Vagina (tissue), 2 donors: ENCODE measurements around the gene ADCY5. TPM values are rescaled to one million over a fixed set of nuclear protein-coding genes. Genes with fewer than 3 reads are reported as not detected.

Source experiments
- DNase-seq, 2 donors: peaks; one replicate each; pipeline ENCODE4 v3.0.0-alpha.2; 2017; ENCODE audit errors: extremely low spot score in 2 of 2
- H3K27ac ChIP-seq: fragments of 200-600 bp; sonication (generic); one replicate; pipeline ENCODE4 v1.5.1; 2019
- H3K27me3 ChIP-seq: fragments of 200-600 bp; sonication (generic); one replicate; pipeline ENCODE4 v1.5.1; 2019
- H3K36me3 ChIP-seq, 2 donors: fragments of 200-600 bp; sonication (generic); one replicate each; pipeline ENCODE4 v1.5.1; 2017 to 2019
- H3K4me1 ChIP-seq: fragments of 200-600 bp; sonication (generic); one replicate; pipeline ENCODE4 v1.5.1; 2019
- H3K4me3 ChIP-seq, 2 donors: fragments of 200-600 bp; sonication (generic); 1 replicate in 1 of 2; 2 replicates in 1 of 2; pipeline ENCODE4 v1.5.1; 2016 to 2019
- H3K9me3 ChIP-seq: fragments of 200-600 bp; sonication (generic); one replicate; pipeline ENCODE4 v1.5.1; 2019
- CTCF ChIP-seq, 3 experiments: fragments of 450-650 bp in 2 of 3; fragments of 200-600 bp in 1 of 3; sonication (generic) in 1 of 3; IDR thresholded peaks; one replicate each; pipeline ENCODE4 v1.5.1; 2017 to 2019; ENCODE audit warnings: antibody characterized with exemption in 3 of 3, mild to moderate bottlenecking in 2 of 3, moderate library complexity in 2 of 3
- POLR2A ChIP-seq, 2 donors: fragments of 450-650 bp; IDR thresholded peaks; one replicate each; pipeline ENCODE4 v1.6.1; 2017; ENCODE audit warnings: antibody characterized with exemption in 2 of 2, mild to moderate bottlenecking in 2 of 2, moderate library complexity in 2 of 2
- POLR2AphosphoS5 ChIP-seq, 2 donors: sonication (generic); formaldehyde crosslinking; IDR thresholded peaks; one replicate each; pipeline ENCODE4 v1.9.0; 2017; ENCODE audit warnings: antibody characterized with exemption in 2 of 2, mild to moderate bottlenecking in 2 of 2, low read depth in 1 of 2; ENCODE audit not compliant: insufficient read depth in 1 of 2
- intact Hi-C: fragments of 100-400 bp; cut with DNase I; formaldehyde crosslinking; loops from one replicate; pipeline ENCODE4 v1.15.1; 2023
- total RNA-seq: library from RNA; depleted of rRNA; stranded (reverse); fragments of >200 nt; gene quantifications from one replicate; pipeline ENCODE4 v1.2.3, GENCODE V29; 2016

ADCY5 gene
- total RNA-seq, 1 donor from 2014 or later = 16.7 TPM

GRCh38 chr3:123371426-123371825 lies 77.5 kb downstream of the ADCY5 start:
- DNase-seq = no peak
- Histone ChIP-seq H3K27me3 (no peaks in the 10 kb centered on the region), H3K9me3 (no peaks in the 10 kb centered on the region), H3K4me3 (no peak overlapping the region), H3K27ac (no peak overlapping the region), H3K4me1 (peaks cover 11% of the 10 kb centered on the region), H3K36me3 (no peaks in the 10 kb centered on the region)
- TF ChIP-seq POLR2AphosphoS5 (IDR thresholded peaks at IDR 0.05; ENCODE audit: insufficient read depth in 1 of 2, low read depth in 1 of 2) (no peak), CTCF (IDR thresholded peaks at IDR 0.05) (no peak), POLR2A (IDR thresholded peaks at IDR 0.05) (no peak)
- intact Hi-C loops = no loop called here

- peaks cover 11% of the 10 kb centered on the region for H3K4me1 ChIP-seq
- no peaks in the 10 kb centered on the region for H3K27me3 ChIP-seq
- TF ChIP-seq POLR2AphosphoS5 (IDR thresholded peaks at IDR 0.05; ENCODE audit: insufficient read depth in 1 of 2, low read depth in 1 of 2) = no peak
- no peak for TF ChIP-seq CTCF (IDR thresholded peaks at IDR 0.05)
- TF ChIP-seq POLR2A (IDR thresholded peaks at IDR 0.05) = no peak
- no peaks in the 10 kb centered on the region for H3K36me3 ChIP-seq
- DNase-seq = no peak
- intact Hi-C loops = no loop called here
- no peak overlapping the region for H3K4me3 ChIP-seq
- H3K9me3 ChIP-seq = no peaks in the 10 kb centered on the region
- H3K27ac ChIP-seq = no peak overlapping the region
These were observed 78.1 kb downstream of the ADCY5 start for GRCh38 chr3:123370819-123371218.

GRCh38 chr3:123369085-123369484 lies 79.8 kb downstream of the ADCY5 start:
- H3K4me3 ChIP-seq = no peak overlapping the region
- no peak overlapping the region for H3K27ac ChIP-seq
- H3K27me3 ChIP-seq = no peaks in the 10 kb centered on the region
- intact Hi-C loops = no loop called here
- H3K36me3 ChIP-seq = no peaks in the 10 kb centered on the region
- no peak for DNase-seq
- H3K4me1 ChIP-seq = peaks cover 11% of the 10 kb centered on the region
- TF ChIP-seq POLR2A (IDR thresholded peaks at IDR 0.05) = no peak
- no peak for TF ChIP-seq CTCF (IDR thresholded peaks at IDR 0.05)
- no peak for TF ChIP-seq POLR2AphosphoS5 (IDR thresholded peaks at IDR 0.05; ENCODE audit: insufficient read depth in 1 of 2, low read depth in 1 of 2)
- H3K9me3 ChIP-seq = no peaks in the 10 kb centered on the region

GRCh38 chr3:123367467-123368154 lies 81.3 kb downstream of the ADCY5 start:
- no peak for TF ChIP-seq POLR2A (IDR thresholded peaks at IDR 0.05)
- no peak for TF ChIP-seq POLR2AphosphoS5 (IDR thresholded peaks at IDR 0.05; ENCODE audit: insufficient read depth in 1 of 2, low read depth in 1 of 2)
- TF ChIP-seq CTCF (IDR thresholded peaks at IDR 0.05) = no peak
- Histone ChIP-seq H3K9me3 (no peaks in the 10 kb centered on the region), H3K27me3 (no peaks in the 10 kb centered on the region), H3K4me1 (peaks cover 5% of the 10 kb centered on the region), H3K36me3 (no peaks in the 10 kb centered on the region), H3K4me3 (no peak overlapping the region), H3K27ac (no peak overlapping the region)
- no peak for DNase-seq
- intact Hi-C loops = no loop called here

- intact Hi-C loops = no loop called here
- H3K27ac ChIP-seq = no peak overlapping the region
- no peak for DNase-seq
- no peaks in the 10 kb centered on the region for H3K27me3 ChIP-seq
- H3K9me3 ChIP-seq = no peaks in the 10 kb centered on the region
- H3K36me3 ChIP-seq = no peaks in the 10 kb centered on the region
- no peaks in the 10 kb centered on the region for H3K4me1 ChIP-seq
- H3K4me3 ChIP-seq = no peak overlapping the region
- TF ChIP-seq POLR2AphosphoS5 (IDR thresholded peaks at IDR 0.05; ENCODE audit: insufficient read depth in 1 of 2, low read depth in 1 of 2) (no peak), POLR2A (IDR thresholded peaks at IDR 0.05) (no peak)
These were observed 83.3 kb downstream of the ADCY5 start for GRCh38 chr3:123365450-123366143.
